ENCODE measurements around the gene LRRC56. TPM values are rescaled to one million over a fixed set of nuclear protein-coding genes. Genes with fewer than 3 reads are reported as not detected.

LRRC56 gene
- total and polyA plus RNA-seq, 4 donors: 0.08 to 0.46 (median 0.20) TPM

DNA sequence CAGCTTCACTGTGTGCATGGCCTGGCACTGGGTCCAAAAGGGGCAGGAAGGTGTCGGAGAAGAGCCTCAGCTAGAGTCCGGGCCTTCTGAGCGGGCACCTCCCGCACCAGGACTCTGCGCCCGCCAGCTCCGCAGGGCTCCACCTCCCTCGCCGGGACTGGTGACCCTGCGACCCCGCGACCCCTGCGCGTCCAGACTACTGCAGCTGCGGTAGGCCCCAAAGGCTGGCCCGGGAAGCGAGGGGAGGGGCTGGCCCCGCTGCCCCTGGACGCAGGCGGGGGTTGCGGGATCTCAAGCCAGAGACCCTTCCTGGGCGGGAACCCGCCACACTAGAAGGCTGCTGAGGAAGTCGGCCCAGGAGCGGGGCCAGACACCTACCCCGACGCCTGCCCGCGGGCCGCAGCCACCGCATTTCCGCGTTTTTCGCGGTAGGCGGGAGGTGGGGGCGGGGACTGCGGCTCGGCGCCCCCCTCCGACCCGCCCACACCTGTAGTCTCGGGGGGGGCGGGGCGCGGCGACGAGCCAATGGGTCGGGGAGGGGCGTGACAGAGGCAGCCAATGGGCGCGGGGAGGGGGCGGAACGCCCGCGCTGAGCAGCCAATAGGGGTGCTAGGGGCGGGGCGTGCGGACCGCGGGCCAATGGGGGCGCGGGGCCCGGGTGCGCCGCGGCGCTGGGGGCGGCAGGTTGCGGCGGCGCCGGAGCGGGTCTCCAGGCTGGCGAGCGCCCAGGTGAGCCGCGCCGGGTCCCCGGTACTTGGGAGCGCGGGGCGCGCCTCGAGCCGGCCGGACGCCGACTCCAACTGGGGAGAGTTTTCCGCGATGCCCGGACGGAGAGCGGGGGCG, 23.2 kb downstream of the LRRC56 start, which contains the start of the genes LMNTD2 and RASSF7:
Gene LMNTD2 (minus strand): TSS at position 434 of the 843 bp plus-strand sequence. CDS start 22 bp downstream, at position 412.
Gene RASSF7 (plus strand): TSS at position 666 of the 843 bp plus-strand sequence. CDS start 799 bp downstream, outside the sequence.
- H3K4me3 ChIP-seq (ENCODE audit: low read depth in 1 of 3, low read length in 3 of 3): peak within 1 kb of the TSS; percentile 65 to 95 (median 67)
- H3K36me3 ChIP-seq (ENCODE audit: control insufficient read depth in 4 of 4, insufficient read depth in 3 of 4, low read depth in 1 of 4, low read length in 3 of 4): peaks cover 0 to 8% (median 6%) of the 10 kb centered on the region in 4 donors
- peak within 1 kb of the TSS; percentile 88 to 93 for H3K27ac ChIP-seq (ENCODE audit: low read depth in 1 of 2, low read length in 2 of 2)
- H3K4me1 ChIP-seq (ENCODE audit: control insufficient read depth in 4 of 4, insufficient read depth in 4 of 4, low read length in 3 of 4): peaks cover 17 to 30% (median 22%) of the 10 kb centered on the region in 4 donors
- TF ChIP-seq FOXA2 (IDR thresholded peaks at IDR 0.05): no peak
- no peak for TF ChIP-seq TAF1 (conservative IDR thresholded peaks at IDR 0.05)
- TF ChIP-seq RAD21 (IDR thresholded peaks at IDR 0.05): no peak
- peak; percentile 45 for TF ChIP-seq SP1 (IDR thresholded peaks at IDR 0.05)
- TF ChIP-seq JUND (IDR thresholded peaks at IDR 0.05): no peak
- no peaks in the 10 kb centered on the region for H3K9me3 ChIP-seq (ENCODE audit: control insufficient read depth in 4 of 4, low read length in 3 of 4)
- peak; percentile 97 for DNase-seq (ENCODE audit: low spot score)
- no peaks in the 10 kb centered on the region for H3K27me3 ChIP-seq (ENCODE audit: control insufficient read depth in 4 of 4, insufficient read depth in 4 of 4, low read length in 3 of 4)
- WGBS: 2% methylated on average over 95 of the region's 95 CpGs
- peak within 1 kb of the TSS; percentile 1 to 51 for H3K9ac ChIP-seq (ENCODE audit: low read depth in 1 of 2, low read length in 2 of 2)

DNA sequence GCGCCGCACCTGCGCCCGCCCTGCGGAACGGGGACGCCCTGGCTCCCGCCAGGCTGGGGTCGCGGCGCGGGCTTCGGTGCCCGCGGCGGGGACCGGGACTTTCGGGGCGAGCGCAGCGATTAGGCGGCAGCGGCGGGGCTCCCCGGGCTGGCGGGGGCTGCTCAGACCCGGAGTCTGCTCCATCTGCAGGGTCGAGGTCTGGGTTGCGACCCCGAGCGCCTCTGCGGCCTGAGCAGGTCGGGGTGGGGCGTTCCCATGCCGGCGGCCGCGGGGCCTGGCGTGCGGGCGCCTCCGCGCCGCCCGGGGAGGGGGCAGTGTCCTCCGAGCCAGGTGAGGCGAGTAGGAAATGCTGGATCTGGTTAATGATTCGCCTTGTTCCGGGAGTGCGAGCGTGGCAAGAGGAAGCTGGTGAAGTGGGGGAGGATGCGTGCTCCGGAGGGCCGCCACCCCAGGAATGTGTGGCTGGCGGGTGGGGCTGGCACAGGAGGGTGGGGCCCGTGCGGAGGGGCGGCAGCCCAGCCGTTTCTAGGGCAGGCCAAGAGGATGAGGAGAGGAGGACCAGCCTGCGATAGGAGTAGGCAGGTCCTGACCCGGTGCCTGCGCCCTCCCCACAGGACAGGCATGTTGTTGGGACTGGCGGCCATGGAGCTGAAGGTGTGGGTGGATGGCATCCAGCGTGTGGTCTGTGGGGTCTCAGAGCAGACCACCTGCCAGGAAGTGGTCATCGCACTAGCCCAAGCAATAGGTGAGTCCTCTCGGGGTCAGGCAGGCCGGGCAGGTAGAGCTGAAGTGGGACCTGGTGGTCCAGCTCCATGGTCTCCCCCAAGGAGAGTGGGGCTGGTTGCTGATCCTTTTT, 24.0 kb downstream of the LRRC56 start:
- peaks cover 17 to 30% (median 22%) of the 10 kb centered on the region in 4 donors for H3K4me1 ChIP-seq (ENCODE audit: control insufficient read depth in 4 of 4, insufficient read depth in 4 of 4, low read length in 3 of 4)
- H3K4me3 ChIP-seq (ENCODE audit: low read depth in 1 of 3, low read length in 3 of 3): peak overlapping the region; percentile 7 to 95 (median 60)
- peaks cover 0 to 8% (median 6%) of the 10 kb centered on the region in 4 donors for H3K36me3 ChIP-seq (ENCODE audit: control insufficient read depth in 4 of 4, insufficient read depth in 3 of 4, low read depth in 1 of 4, low read length in 3 of 4)
- H3K27ac ChIP-seq (ENCODE audit: low read depth in 1 of 2, low read length in 2 of 2): peak overlapping the region; percentile 49 to 93
- TF ChIP-seq FOXA2 (IDR thresholded peaks at IDR 0.05): no peak
- TF ChIP-seq GABPA (IDR thresholded peaks at IDR 0.05 in 1 of 2, conservative IDR thresholded peaks at IDR 0.05 in 1 of 2): peak in 1 of 2 donors; percentile 61
- peak in 1 of 2 donors; percentile 28 for TF ChIP-seq EGR1 (IDR thresholded peaks at IDR 0.05; ENCODE audit: low read depth in 2 of 2)
- TF ChIP-seq, protein P1, sequence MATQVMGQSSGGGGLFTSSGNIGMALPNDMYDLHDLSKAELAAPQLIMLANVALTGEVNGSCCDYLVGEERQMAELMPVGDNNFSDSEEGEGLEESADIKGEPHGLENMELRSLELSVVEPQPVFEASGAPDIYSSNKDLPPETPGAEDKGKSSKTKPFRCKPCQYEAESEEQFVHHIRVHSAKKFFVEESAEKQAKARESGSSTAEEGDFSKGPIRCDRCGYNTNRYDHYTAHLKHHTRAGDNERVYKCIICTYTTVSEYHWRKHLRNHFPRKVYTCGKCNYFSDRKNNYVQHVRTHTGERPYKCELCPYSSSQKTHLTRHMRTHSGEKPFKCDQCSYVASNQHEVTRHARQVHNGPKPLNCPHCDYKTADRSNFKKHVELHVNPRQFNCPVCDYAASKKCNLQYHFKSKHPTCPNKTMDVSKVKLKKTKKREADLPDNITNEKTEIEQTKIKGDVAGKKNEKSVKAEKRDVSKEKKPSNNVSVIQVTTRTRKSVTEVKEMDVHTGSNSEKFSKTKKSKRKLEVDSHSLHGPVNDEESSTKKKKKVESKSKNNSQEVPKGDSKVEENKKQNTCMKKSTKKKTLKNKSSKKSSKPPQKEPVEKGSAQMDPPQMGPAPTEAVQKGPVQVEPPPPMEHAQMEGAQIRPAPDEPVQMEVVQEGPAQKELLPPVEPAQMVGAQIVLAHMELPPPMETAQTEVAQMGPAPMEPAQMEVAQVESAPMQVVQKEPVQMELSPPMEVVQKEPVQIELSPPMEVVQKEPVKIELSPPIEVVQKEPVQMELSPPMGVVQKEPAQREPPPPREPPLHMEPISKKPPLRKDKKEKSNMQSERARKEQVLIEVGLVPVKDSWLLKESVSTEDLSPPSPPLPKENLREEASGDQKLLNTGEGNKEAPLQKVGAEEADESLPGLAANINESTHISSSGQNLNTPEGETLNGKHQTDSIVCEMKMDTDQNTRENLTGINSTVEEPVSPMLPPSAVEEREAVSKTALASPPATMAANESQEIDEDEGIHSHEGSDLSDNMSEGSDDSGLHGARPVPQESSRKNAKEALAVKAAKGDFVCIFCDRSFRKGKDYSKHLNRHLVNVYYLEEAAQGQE (IDR thresholded peaks at IDR 0.05): no peak
- no peak for TF ChIP-seq NR2F2 (IDR thresholded peaks at IDR 0.05)
- no peak for TF ChIP-seq HNF4G (IDR thresholded peaks at IDR 0.05)
- TF ChIP-seq, protein P2, sequence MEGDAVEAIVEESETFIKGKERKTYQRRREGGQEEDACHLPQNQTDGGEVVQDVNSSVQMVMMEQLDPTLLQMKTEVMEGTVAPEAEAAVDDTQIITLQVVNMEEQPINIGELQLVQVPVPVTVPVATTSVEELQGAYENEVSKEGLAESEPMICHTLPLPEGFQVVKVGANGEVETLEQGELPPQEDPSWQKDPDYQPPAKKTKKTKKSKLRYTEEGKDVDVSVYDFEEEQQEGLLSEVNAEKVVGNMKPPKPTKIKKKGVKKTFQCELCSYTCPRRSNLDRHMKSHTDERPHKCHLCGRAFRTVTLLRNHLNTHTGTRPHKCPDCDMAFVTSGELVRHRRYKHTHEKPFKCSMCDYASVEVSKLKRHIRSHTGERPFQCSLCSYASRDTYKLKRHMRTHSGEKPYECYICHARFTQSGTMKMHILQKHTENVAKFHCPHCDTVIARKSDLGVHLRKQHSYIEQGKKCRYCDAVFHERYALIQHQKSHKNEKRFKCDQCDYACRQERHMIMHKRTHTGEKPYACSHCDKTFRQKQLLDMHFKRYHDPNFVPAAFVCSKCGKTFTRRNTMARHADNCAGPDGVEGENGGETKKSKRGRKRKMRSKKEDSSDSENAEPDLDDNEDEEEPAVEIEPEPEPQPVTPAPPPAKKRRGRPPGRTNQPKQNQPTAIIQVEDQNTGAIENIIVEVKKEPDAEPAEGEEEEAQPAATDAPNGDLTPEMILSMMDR (IDR thresholded peaks at IDR 0.05; ENCODE audit: low read depth, low read length, missing input control): no peak
- TF ChIP-seq, protein P3, sequence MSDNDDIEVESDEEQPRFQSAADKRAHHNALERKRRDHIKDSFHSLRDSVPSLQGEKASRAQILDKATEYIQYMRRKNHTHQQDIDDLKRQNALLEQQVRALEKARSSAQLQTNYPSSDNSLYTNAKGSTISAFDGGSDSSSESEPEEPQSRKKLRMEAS (IDR thresholded peaks at IDR 0.05): peak; percentile 20
- TF ChIP-seq, protein P4, sequence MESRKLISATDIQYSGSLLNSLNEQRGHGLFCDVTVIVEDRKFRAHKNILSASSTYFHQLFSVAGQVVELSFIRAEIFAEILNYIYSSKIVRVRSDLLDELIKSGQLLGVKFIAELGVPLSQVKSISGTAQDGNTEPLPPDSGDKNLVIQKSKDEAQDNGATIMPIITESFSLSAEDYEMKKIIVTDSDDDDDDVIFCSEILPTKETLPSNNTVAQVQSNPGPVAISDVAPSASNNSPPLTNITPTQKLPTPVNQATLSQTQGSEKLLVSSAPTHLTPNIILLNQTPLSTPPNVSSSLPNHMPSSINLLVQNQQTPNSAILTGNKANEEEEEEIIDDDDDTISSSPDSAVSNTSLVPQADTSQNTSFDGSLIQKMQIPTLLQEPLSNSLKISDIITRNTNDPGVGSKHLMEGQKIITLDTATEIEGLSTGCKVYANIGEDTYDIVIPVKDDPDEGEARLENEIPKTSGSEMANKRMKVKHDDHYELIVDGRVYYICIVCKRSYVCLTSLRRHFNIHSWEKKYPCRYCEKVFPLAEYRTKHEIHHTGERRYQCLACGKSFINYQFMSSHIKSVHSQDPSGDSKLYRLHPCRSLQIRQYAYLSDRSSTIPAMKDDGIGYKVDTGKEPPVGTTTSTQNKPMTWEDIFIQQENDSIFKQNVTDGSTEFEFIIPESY (IDR thresholded peaks at IDR 0.05): no peak
- TF ChIP-seq YY1 (IDR thresholded peaks at IDR 0.05): no peak
- TF ChIP-seq RXRA (IDR thresholded peaks at IDR 0.05): no peak
- TF ChIP-seq JUND (IDR thresholded peaks at IDR 0.05): no peak
- TF ChIP-seq SP1 (IDR thresholded peaks at IDR 0.05): peak; percentile 66
- TF ChIP-seq FOXA1 (IDR thresholded peaks at IDR 0.05): no peak
- peak in 1 of 2 donors; percentile 34 for TF ChIP-seq HNF4A (conservative IDR thresholded peaks at IDR 0.05)
- TF ChIP-seq TAF1 (conservative IDR thresholded peaks at IDR 0.05): no peak
- peak in 1 of 2 donors; percentile 12 for TF ChIP-seq RAD21 (IDR thresholded peaks at IDR 0.05)
- TF ChIP-seq, protein P5, sequence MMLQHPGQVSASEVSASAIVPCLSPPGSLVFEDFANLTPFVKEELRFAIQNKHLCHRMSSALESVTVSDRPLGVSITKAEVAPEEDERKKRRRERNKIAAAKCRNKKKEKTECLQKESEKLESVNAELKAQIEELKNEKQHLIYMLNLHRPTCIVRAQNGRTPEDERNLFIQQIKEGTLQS (IDR thresholded peaks at IDR 0.05): no peak
- H3K27me3 ChIP-seq (ENCODE audit: control insufficient read depth in 4 of 4, insufficient read depth in 4 of 4, low read length in 3 of 4): no peaks in the 10 kb centered on the region
- no peaks in the 10 kb centered on the region for H3K9me3 ChIP-seq (ENCODE audit: control insufficient read depth in 4 of 4, low read length in 3 of 4)
- H3K9ac ChIP-seq (ENCODE audit: low read depth in 1 of 2, low read length in 2 of 2): peak overlapping the region in 1 of 2 donors; percentile 51
- peak; percentile 64 for DNase-seq (ENCODE audit: low spot score)
- WGBS: 6% methylated on average over 67 of the region's 67 CpGs

Data from liver (tissue), 9 donors.